Neuronal stem cell (in vitro differentiated cells): ENCODE results near the gene PEX11G.

Experiments used
- DNase-seq: peaks from one replicate; pipeline ENCODE4 v3.0.0-alpha.2; 2013; ENCODE audit warnings: low spot score
- H2AFZ ChIP-seq: one replicate; pipeline ENCODE4 v1.6.1; 2013; ENCODE audit warnings: mild to moderate bottlenecking, low read length, inconsistent platforms
- H2AK5ac ChIP-seq: 2 replicates; pipeline ENCODE4 v1.6.1; 2013; ENCODE audit warnings: low read depth, mild to moderate bottlenecking, inconsistent platforms, low read length, moderate library complexity, mixed read lengths
- H2BK120ac ChIP-seq: 2 replicates; pipeline ENCODE4 v1.6.1; 2013; ENCODE audit warnings: low read depth, mild to moderate bottlenecking, inconsistent platforms, low read length, moderate library complexity, mixed read lengths
- H2BK12ac ChIP-seq: one replicate; pipeline ENCODE4 v1.6.1; 2013; ENCODE audit warnings: low read length, inconsistent platforms
- H2BK15ac ChIP-seq: 2 replicates; pipeline ENCODE4 v1.6.1; 2013; ENCODE audit warnings: mild to moderate bottlenecking, low read length, inconsistent platforms, mixed read lengths
- H2BK5ac ChIP-seq: one replicate; pipeline ENCODE4 v1.6.1; 2013; ENCODE audit warnings: inconsistent platforms, mild to moderate bottlenecking, low read length, moderate library complexity
- H3K14ac ChIP-seq: one replicate; pipeline ENCODE4 v1.6.1; 2013; ENCODE audit warnings: low read length, inconsistent platforms
- H3K18ac ChIP-seq: 2 replicates; pipeline ENCODE4 v1.6.1; 2013; ENCODE audit warnings: low read length, inconsistent platforms
- H3K23ac ChIP-seq: 2 replicates; pipeline ENCODE4 v1.6.1; 2013; ENCODE audit warnings: low read depth, mild to moderate bottlenecking, mixed read lengths, low read length, inconsistent platforms; ENCODE audit not compliant: poor library complexity
- H3K27ac ChIP-seq: replicated peaks from 3 replicates; pipeline ENCODE4 v1.5.1; 2013; ENCODE audit warnings: low read length, inconsistent platforms
- H3K27me3 ChIP-seq, 3 experiments: 2 replicates each; pipeline ENCODE4 v1.6.1; 2013; ENCODE audit warnings: low read length in 3 of 3, mild to moderate bottlenecking in 2 of 3, inconsistent platforms in 1 of 3, low read depth in 1 of 3, mixed read lengths in 1 of 3, moderate library complexity in 1 of 3; ENCODE audit not compliant: control insufficient read depth in 3 of 3, insufficient read depth in 3 of 3
- H3K36me3 ChIP-seq, 2 donors: replicated peaks in 1 of 2; 2 replicates each; pipeline ENCODE4 v1.6.1; 2013; ENCODE audit warnings: low read length in 2 of 2; ENCODE audit not compliant: control insufficient read depth in 2 of 2, insufficient read depth in 2 of 2
- H3K4ac ChIP-seq: 2 replicates; pipeline ENCODE4 v1.6.1; 2013; ENCODE audit warnings: inconsistent platforms, mild to moderate bottlenecking, low read length, moderate library complexity
- H3K4me1 ChIP-seq, 2 donors: 1 replicate in 1 of 2; 2 replicates in 1 of 2; pipeline ENCODE4 v1.6.1; 2013; ENCODE audit warnings: low read length in 2 of 2, low read depth in 1 of 2; ENCODE audit not compliant: control insufficient read depth in 2 of 2, insufficient read depth in 1 of 2
- H3K4me2 ChIP-seq: one replicate; pipeline ENCODE4 v1.6.1; 2013; ENCODE audit warnings: mild to moderate bottlenecking, low read length, inconsistent platforms; ENCODE audit not compliant: insufficient read depth, poor library complexity, severe bottlenecking
- H3K4me3 ChIP-seq, 2 donors: 2 replicates each; pipeline ENCODE4 v1.5.1; 2013; ENCODE audit warnings: low read length in 2 of 2, mild to moderate bottlenecking in 2 of 2, inconsistent platforms in 1 of 2, moderate library complexity in 1 of 2
- H3K79me1 ChIP-seq: one replicate; pipeline ENCODE4 v1.6.1; 2013; ENCODE audit warnings: low read depth, mild to moderate bottlenecking, inconsistent platforms, low read length, moderate library complexity
- H3K9ac ChIP-seq: one replicate; pipeline ENCODE4 v1.6.1; 2013; ENCODE audit warnings: mild to moderate bottlenecking, low read depth, low read length, inconsistent platforms; ENCODE audit not compliant: poor library complexity
- H3K9me3 ChIP-seq, 2 donors: replicated peaks in 1 of 2; 2 replicates each; pipeline versions ENCODE3 to v1.6.1; 2013; ENCODE audit warnings: low read length in 2 of 2, mild to moderate bottlenecking in 2 of 2, inconsistent platforms in 1 of 2, low read depth in 1 of 2, mixed read lengths in 1 of 2, moderate library complexity in 1 of 2; ENCODE audit not compliant: control insufficient read depth in 2 of 2, insufficient read depth in 1 of 2
- H4K8ac ChIP-seq: one replicate; pipeline ENCODE4 v1.6.1; 2013; ENCODE audit warnings: low read depth, mild to moderate bottlenecking, inconsistent platforms, low read length, moderate library complexity
- H4K91ac ChIP-seq: one replicate; pipeline ENCODE4 v1.6.1; 2013; ENCODE audit warnings: low read length, low read depth, mild to moderate bottlenecking, inconsistent platforms; ENCODE audit not compliant: poor library complexity
- WGBS, 2 donors: extraction: QIAGEN DNeasy Blood & Tissue Kit; methylation state at CpG; one replicate each; pipeline ENCODE4 v1.1.7; 2013; ENCODE audit warnings: missing lambda C conversion rate in 2 of 2, mixed read lengths in 1 of 2; ENCODE audit not compliant: insufficient read length in 2 of 2, insufficient replicate concordance in 1 of 2; ENCODE audit errors: extremely low coverage in 2 of 2; 5-methylcytosine and 5-hydroxymethylcytosine counted together

The PEX11G gene

GRCh38 chr19:7478843-7479227, 10.0 kb downstream of the PEX11G start:
- H3K79me1 ChIP-seq = peaks cover 2% of the 10 kb centered on the region
- no peak overlapping the region for H2BK5ac ChIP-seq
- H3K23ac ChIP-seq = peak overlapping the region; percentile 73
- WGBS, 2 donors = no CpG with 5 or more reads among the region's 9 CpGs
- H2AFZ ChIP-seq = no peak overlapping the region
- no peak for DNase-seq
- no peaks in the 10 kb centered on the region for H3K36me3 ChIP-seq
- H4K91ac ChIP-seq = no peak overlapping the region
- peaks cover 3 to 11% of the 10 kb centered on the region in 2 donors for H3K4me1 ChIP-seq
- H2BK15ac ChIP-seq = no peak overlapping the region
- H3K27ac ChIP-seq = no peak overlapping the region
- H3K18ac ChIP-seq = peak overlapping the region; percentile 8
- H3K9me3 ChIP-seq = no peaks in the 10 kb centered on the region
- H2BK120ac ChIP-seq = no peak overlapping the region
- no peak overlapping the region for H4K8ac ChIP-seq
- no peaks in the 10 kb centered on the region for H3K27me3 ChIP-seq
- peak overlapping the region; percentile 30 for H3K9ac ChIP-seq
- H3K4me2 ChIP-seq = no peak overlapping the region
- H3K4me3 ChIP-seq = no peak overlapping the region
- H3K4ac ChIP-seq = no peak overlapping the region
- H2AK5ac ChIP-seq = peak overlapping the region; percentile 63
- no peak overlapping the region for H3K14ac ChIP-seq
- no peak overlapping the region for H2BK12ac ChIP-seq

GRCh38 chr19:7478173-7478842, 10.5 kb downstream of the PEX11G start:
- Histone ChIP-seq H3K9me3 (no peaks in the 10 kb centered on the region), H4K8ac (peak overlapping the region; percentile 65), H3K18ac (peak overlapping the region; percentile 57), H2BK12ac (peak overlapping the region; percentile 22), H3K4me2 (no peak overlapping the region), H3K36me3 (no peaks in the 10 kb centered on the region), H2AFZ (no peak overlapping the region), H3K14ac (peak overlapping the region; percentile 94), H2BK5ac (no peak overlapping the region), H2BK120ac (no peak overlapping the region), H2AK5ac (peak overlapping the region; percentile 46), H3K4me3 (peak overlapping the region in 1 of 2 donors; percentile 29), H3K23ac (peak overlapping the region; percentile 73), H3K4me1 (peaks cover 2 to 11% of the 10 kb centered on the region in 2 donors), H3K4ac (no peak overlapping the region), H4K91ac (peak overlapping the region; percentile 53), H3K27ac (no peak overlapping the region), H3K79me1 (peaks cover 2% of the 10 kb centered on the region), H2BK15ac (no peak overlapping the region), H3K27me3 (no peaks in the 10 kb centered on the region), H3K9ac (peak overlapping the region; percentile 30)
- DNase-seq = no peak
- no CpG with 5 or more reads among the region's 26 CpGs for WGBS, 2 donors

DNA sequence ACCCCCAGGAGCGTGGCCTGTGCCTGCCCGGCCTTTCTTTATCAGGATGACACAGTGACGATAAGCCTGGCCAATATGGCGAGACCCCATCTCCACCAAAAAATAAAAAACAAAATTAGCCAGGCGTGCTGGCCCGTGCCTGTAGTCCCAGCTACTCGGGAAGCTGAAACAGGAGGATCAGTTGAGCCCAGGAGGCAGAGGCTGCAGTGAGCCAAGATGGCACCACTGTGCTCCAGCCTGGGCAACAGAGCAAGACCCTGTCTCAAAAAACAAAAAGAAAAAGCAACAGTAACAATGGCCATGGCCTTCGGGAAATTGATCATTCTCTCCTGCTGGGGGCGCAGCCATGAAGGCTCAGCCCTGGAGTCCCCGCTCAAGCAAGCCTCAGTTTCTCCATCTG, 11.1 kb downstream of the PEX11G start:
- H2BK12ac ChIP-seq = no peak overlapping the region
- peaks cover 2% of the 10 kb centered on the region for H3K79me1 ChIP-seq
- WGBS, 2 donors = no CpG with 5 or more reads among the region's 10 CpGs
- H3K4me2 ChIP-seq = no peak overlapping the region
- H2AFZ ChIP-seq = no peak overlapping the region
- no peak overlapping the region for H3K4me3 ChIP-seq
- H3K4me1 ChIP-seq = peaks cover 0 to 11% of the 10 kb centered on the region in 2 donors
- no peak overlapping the region for H3K9ac ChIP-seq
- H3K18ac ChIP-seq = no peak overlapping the region
- H2BK15ac ChIP-seq = no peak overlapping the region
- no peak overlapping the region for H3K14ac ChIP-seq
- H3K23ac ChIP-seq = peak overlapping the region; percentile 43
- H2BK5ac ChIP-seq = no peak overlapping the region
- no peak overlapping the region for H4K8ac ChIP-seq
- H3K27me3 ChIP-seq = no peaks in the 10 kb centered on the region
- H2AK5ac ChIP-seq = no peak overlapping the region
- H3K27ac ChIP-seq = no peak overlapping the region
- H3K4ac ChIP-seq = no peak overlapping the region
- H4K91ac ChIP-seq = no peak overlapping the region
- DNase-seq = no peak
- no peak overlapping the region for H2BK120ac ChIP-seq
- H3K36me3 ChIP-seq = no peaks in the 10 kb centered on the region
- H3K9me3 ChIP-seq = no peaks in the 10 kb centered on the region

GRCh38 chr19:7476777-7477494, 11.9 kb downstream of the PEX11G start:
- Histone ChIP-seq H3K4me1 (peaks cover 0 to 11% of the 10 kb centered on the region in 2 donors), H4K8ac (no peak overlapping the region), H3K27ac (no peak overlapping the region), H2AK5ac (no peak overlapping the region), H3K18ac (peak overlapping the region; percentile 64), H2AFZ (no peak overlapping the region), H4K91ac (no peak overlapping the region), H2BK5ac (peak overlapping the region; percentile 24), H3K23ac (peak overlapping the region; percentile 8), H3K4me3 (no peak overlapping the region), H3K27me3 (no peaks in the 10 kb centered on the region), H2BK15ac (no peak overlapping the region), H2BK120ac (no peak overlapping the region), H3K4ac (no peak overlapping the region), H3K79me1 (peaks cover 2% of the 10 kb centered on the region), H2BK12ac (no peak overlapping the region), H3K9me3 (no peaks in the 10 kb centered on the region), H3K36me3 (peaks cover 0 to under 1% of the 10 kb centered on the region in 2 donors), H3K9ac (no peak overlapping the region), H3K4me2 (no peak overlapping the region), H3K14ac (no peak overlapping the region)
- DNase-seq = no peak
- no CpG with 5 or more reads among the region's 35 CpGs for WGBS, 2 donors
